Endodermal cell (in vitro differentiated cells): ENCODE results near the gene ANKIB1. TPM values are rescaled to one million over a fixed set of nuclear protein-coding genes. Genes with fewer than 3 reads are reported as not detected.

Source experiments
- DNase-seq: peaks from one replicate; pipeline ENCODE4 v3.0.0-alpha.2; 2017
- H3K27ac ChIP-seq: 2 replicates; pipeline ENCODE4 v1.5.1; 2013; ENCODE audit warnings: mild to moderate bottlenecking, low read depth, low read length, moderate library complexity
- H3K27me3 ChIP-seq: 2 replicates; pipeline ENCODE4 v1.6.1; 2013; ENCODE audit warnings: mild to moderate bottlenecking, low read length, moderate library complexity; ENCODE audit not compliant: insufficient read depth, control insufficient read depth, poor library complexity, severe bottlenecking
- H3K36me3 ChIP-seq: 2 replicates; pipeline ENCODE4 v1.7.0; 2013; ENCODE audit warnings: mild to moderate bottlenecking, low read length, moderate library complexity; ENCODE audit not compliant: control insufficient read depth, insufficient read depth
- H3K4me1 ChIP-seq: one replicate; pipeline ENCODE4 v1.7.0; 2013; ENCODE audit warnings: low read length; ENCODE audit not compliant: control insufficient read depth, insufficient read depth
- H3K4me3 ChIP-seq: 2 replicates; pipeline ENCODE4 v1.5.1; 2013; ENCODE audit warnings: mild to moderate bottlenecking, low read length, moderate library complexity
- H3K9ac ChIP-seq: 2 replicates; pipeline ENCODE4 v1.6.1; 2013; ENCODE audit warnings: mild to moderate bottlenecking, low read length, moderate library complexity; ENCODE audit not compliant: poor library complexity, severe bottlenecking; ENCODE audit errors: extremely low read depth
- H3K9me3 ChIP-seq: 2 replicates; pipeline ENCODE4 v1.6.1; 2013; ENCODE audit warnings: mild to moderate bottlenecking, low read length, moderate library complexity; ENCODE audit not compliant: control insufficient read depth
- H3K27ac Mint-ChIP-seq: 2 replicates; pipeline ENCODE4 v1.8.0; 2020; ENCODE audit warnings: mixed read lengths
- H3K27me3 Mint-ChIP-seq: 2 replicates; pipeline ENCODE4 v1.8.0; 2021; ENCODE audit warnings: mild to moderate bottlenecking, mixed read lengths; ENCODE audit not compliant: insufficient read depth
- H3K36me3 Mint-ChIP-seq: 2 replicates; pipeline ENCODE4 v1.8.0; 2020; ENCODE audit warnings: low read depth, mixed read lengths
- H3K4me1 Mint-ChIP-seq: 2 replicates; pipeline ENCODE4 v1.8.0; 2020; ENCODE audit warnings: mixed read lengths
- H3K4me3 Mint-ChIP-seq: 2 replicates; pipeline ENCODE4 v1.8.0; 2020; ENCODE audit warnings: mild to moderate bottlenecking, moderate library complexity, mixed read lengths
- H3K9me3 Mint-ChIP-seq: 2 replicates; pipeline ENCODE4 v1.8.0; 2020; ENCODE audit warnings: mild to moderate bottlenecking, mixed read lengths
- CTCF ChIP-seq: fragments of 200-600 bp; sonication (generic); conservative IDR thresholded peaks from 2 replicates; pipeline ENCODE4 v1.5.0; 2021; ENCODE audit warnings: antibody characterized with exemption, mild to moderate bottlenecking
- WGBS, 2 experiments: methylation state at CpG; one replicate each; pipeline versions ENCODE4 v1.1.5 to v1.1.7; 2013; ENCODE audit warnings: missing lambda C conversion rate in 2 of 2, mixed read lengths in 1 of 2; ENCODE audit not compliant: insufficient coverage in 1 of 2, insufficient read length in 1 of 2; 5-methylcytosine and 5-hydroxymethylcytosine counted together
- total RNA-seq, 2 donors: library from RNA; stranded (reverse); fragmentation: NEBNext Ultra II Directional in 1 of 2; extraction: Animal tissue kit (Norgen Biotek cat#: 25700) in 1 of 2; gene quantifications; 2 replicates in 1 of 2; 3 replicates in 1 of 2; pipeline ENCODE4 v1.2.1, GENCODE V29; 2021

ANKIB1 gene
- total RNA-seq, 2 donors from 2014 or later = 51.4 to 60.7 TPM

DNA sequence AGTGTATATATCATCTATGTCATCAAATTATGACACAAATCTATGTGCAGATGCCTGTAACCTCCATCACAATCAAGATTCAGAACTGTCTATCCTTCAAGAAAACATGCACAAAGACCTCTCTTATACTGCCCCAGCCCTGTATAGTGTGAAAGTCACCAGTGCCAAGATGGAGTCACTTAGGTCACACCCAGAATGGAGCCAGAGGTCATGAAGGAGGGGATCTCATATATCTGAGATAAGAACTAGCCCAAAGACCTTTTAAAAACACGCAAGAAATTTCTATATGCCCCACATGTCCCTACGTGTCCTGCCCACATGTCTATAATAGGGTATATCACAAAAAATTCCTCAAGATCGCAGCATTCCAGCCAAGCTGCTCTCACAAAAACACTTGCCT is 181.4 kb downstream of the ANKIB1 start:
- H3K36me3 Mint-ChIP-seq = no peaks in the 10 kb centered on the region
- no peaks in the 10 kb centered on the region for H3K4me1 ChIP-seq
- peaks cover 7% of the 10 kb centered on the region for H3K4me1 Mint-ChIP-seq
- no peaks in the 10 kb centered on the region for H3K27me3 ChIP-seq
- no peaks in the 10 kb centered on the region for H3K9me3 ChIP-seq
- H3K4me3 ChIP-seq = no peak overlapping the region
- 88 to 97% methylated on average over 3 of the region's 3 CpGs for WGBS, 2 experiments
- no peaks in the 10 kb centered on the region for H3K36me3 ChIP-seq
- TF ChIP-seq CTCF = no peak
- H3K9me3 Mint-ChIP-seq = no peaks in the 10 kb centered on the region
- no peak overlapping the region for H3K9ac ChIP-seq
- peaks cover 3% of the 10 kb centered on the region for H3K27me3 Mint-ChIP-seq
- no peak overlapping the region for H3K4me3 Mint-ChIP-seq
- no peak overlapping the region for H3K27ac ChIP-seq
- no peak for DNase-seq
- no peak overlapping the region for H3K27ac Mint-ChIP-seq

- Histone ChIP-seq H3K4me3 (no peak overlapping the region), H3K9me3 (no peaks in the 10 kb centered on the region), H3K36me3 (no peaks in the 10 kb centered on the region), H3K4me1 (no peaks in the 10 kb centered on the region), H3K27ac (no peak overlapping the region), H3K9ac (no peak overlapping the region), H3K27me3 (no peaks in the 10 kb centered on the region)
- Mint-ChIP-seq H3K4me3 (no peak overlapping the region), H3K9me3 (no peaks in the 10 kb centered on the region), H3K27me3 (peaks cover 2% of the 10 kb centered on the region), H3K4me1 (no peaks in the 10 kb centered on the region), H3K36me3 (no peaks in the 10 kb centered on the region), H3K27ac (no peak overlapping the region)
- TF ChIP-seq CTCF = no peak
- DNase-seq = no peak
- WGBS, 2 experiments = 80 to 92% methylated on average over 1 to 3 of the region's 3 CpGs
Measured at GRCh38 chr7:92432299-92432946, 186.6 kb downstream of the ANKIB1 start.

DNA sequence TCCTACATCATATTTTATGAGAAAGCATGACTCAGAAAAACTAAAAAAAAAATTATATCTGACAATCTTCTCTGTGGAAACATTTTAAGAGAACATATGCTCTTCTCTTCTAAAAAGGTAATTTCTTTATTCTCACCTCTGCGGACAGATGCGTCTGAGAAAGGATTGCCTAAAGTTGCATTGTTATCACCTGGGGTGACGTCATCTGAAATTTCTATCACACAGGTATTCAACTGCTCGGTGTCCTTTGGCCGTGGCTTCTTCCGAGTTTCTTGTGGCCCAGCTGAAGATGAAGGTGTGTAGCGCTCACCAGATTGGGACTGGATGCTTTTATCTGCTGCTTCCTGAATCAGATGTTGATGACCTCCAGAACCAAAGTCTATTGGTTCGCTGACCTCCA is 187.2 kb downstream of the ANKIB1 start:
- Mint-ChIP-seq H3K4me1 (no peaks in the 10 kb centered on the region), H3K4me3 (no peak overlapping the region)

More for the DNA sequence above, 187.2 kb downstream of the ANKIB1 start:
- H3K4me3 ChIP-seq = no peak overlapping the region
- Mint-ChIP-seq H3K36me3 (no peaks in the 10 kb centered on the region), H3K9me3 (no peaks in the 10 kb centered on the region), H3K27me3 (peaks cover 2% of the 10 kb centered on the region), H3K27ac (no peak overlapping the region)
- DNase-seq = no peak
- no peak overlapping the region for H3K9ac ChIP-seq
- no peak overlapping the region for H3K27ac ChIP-seq
- H3K36me3 ChIP-seq = no peaks in the 10 kb centered on the region
- TF ChIP-seq CTCF = no peak
- no peaks in the 10 kb centered on the region for H3K9me3 ChIP-seq
- H3K4me1 ChIP-seq = no peaks in the 10 kb centered on the region
- 91 to 97% methylated on average over 3 to 8 of the region's 8 CpGs for WGBS, 2 experiments
- H3K27me3 ChIP-seq = no peaks in the 10 kb centered on the region
